GM12878 (cell line): ENCODE results near the gene KRT222. TPM values are rescaled to one million over a fixed set of nuclear protein-coding genes. Genes with fewer than 3 reads are reported as not detected.

Source experiments
- ATAC-seq: fragments of 200-7000 bp; cut with Tn5 transposase; 3 replicates; pipeline ENCODE4 v1.9.1; 2020; ENCODE audit warnings: mild to moderate bottlenecking, moderate library complexity
- BruUV-seq: library from RNA; stranded (reverse); fragments of 400-500 nt; replicated peaks from 2 replicates; lab custom pipeline; 2021; lab: Mats Ljungman, UMichigan
- CTCF ChIA-PET: fragments of 300-600 bp; sonication (Branson Sonifier 250); formaldehyde crosslinking; extraction: SDS; loops from one replicate; lab custom pipeline; 2021; ENCODE audit warnings: inconsistent platforms; lab: Yijun Ruan, JAX
- POLR2A ChIA-PET: fragments of 350-600 bp; formaldehyde crosslinking; extraction: SDS; loops from one replicate; lab custom pipeline; 2021; ENCODE audit warnings: inconsistent platforms; lab: Charles Lee
- RAD21 ChIA-PET: fragments of 300-600 bp; sonication (Branson Sonifier 250); formaldehyde crosslinking; loops from one replicate; lab custom pipeline; 2023; ENCODE audit warnings: antibody characterized with exemption; ENCODE audit not compliant: unreplicated experiment; lab: Charles Lee
- SMC1A ChIA-PET: fragments of 300-600 bp; sonication (Branson Sonifier 250); formaldehyde crosslinking; loops from one replicate; lab custom pipeline; 2023; ENCODE audit not compliant: unreplicated experiment, uncharacterized antibody; lab: Charles Lee
- DNase-seq: peaks from one replicate; pipeline ENCODE4 v3.0.0-alpha.2; 2011; ENCODE audit warnings: low read depth, low spot score
- FAIRE-seq: peaks from 3 replicates; lab custom pipeline; 2011; peaks lifted over from hg19 to GRCh38; lab: Jason Lieb, UNC
- H2AFZ ChIP-seq: 2 replicates; pipeline ENCODE4 v1.6.0; 2011; ENCODE audit warnings: low read depth, low read length, control low read depth; ENCODE audit not compliant: control insufficient read depth
- H3K27ac ChIP-seq: 2 replicates; pipeline ENCODE4 v1.5.1; 2011; ENCODE audit warnings: control low read depth; ENCODE audit not compliant: control insufficient read depth, insufficient read depth
- H3K27me3 ChIP-seq, 2 experiments: replicated peaks in 1 of 2; 2 replicates each; pipeline versions ENCODE4 v1.6.0 to v1.6.1; 2011; ENCODE audit warnings: low read length in 1 of 2; ENCODE audit not compliant: control insufficient read depth in 2 of 2, insufficient read depth in 2 of 2
- H3K36me3 ChIP-seq, 2 experiments: 2 replicates each; pipeline ENCODE4 v1.5.1; 2011; ENCODE audit warnings: low read length in 1 of 2; ENCODE audit not compliant: control insufficient read depth in 2 of 2, insufficient read depth in 2 of 2
- H3K4me1 ChIP-seq: 2 replicates; pipeline ENCODE4 v1.6.1; 2011; ENCODE audit warnings: mild to moderate bottlenecking, low read length, moderate library complexity, mixed read lengths; ENCODE audit not compliant: control insufficient read depth, insufficient read depth
- H3K4me2 ChIP-seq: 2 replicates; pipeline ENCODE4 v1.6.0; 2011; ENCODE audit warnings: control low read depth; ENCODE audit not compliant: control insufficient read depth, insufficient read depth
- H3K4me3 ChIP-seq: fragments of 200-600 bp; sonication (generic); 2 replicates; pipeline ENCODE4 v1.5.1; 2016
- H3K79me2 ChIP-seq: 2 replicates; pipeline ENCODE4 v1.6.0; 2011; ENCODE audit warnings: low read length; ENCODE audit not compliant: control insufficient read depth, insufficient read depth
- H3K9ac ChIP-seq: 2 replicates; pipeline ENCODE4 v1.8.0; 2011; ENCODE audit warnings: low read length, control low read depth, mixed read lengths; ENCODE audit not compliant: control insufficient read depth, insufficient read depth
- H3K9me3 ChIP-seq: replicated peaks from 3 replicates; pipeline ENCODE4 v1.5.1; 2011; ENCODE audit warnings: mild to moderate bottlenecking, low read length; ENCODE audit not compliant: control insufficient read depth, insufficient read depth
- H4K20me1 ChIP-seq: 2 replicates; pipeline ENCODE4 v1.6.0; 2011; ENCODE audit not compliant: control insufficient read depth, insufficient read depth
- ASH2L ChIP-seq: fragments of 300-600, 200-600 bp; sonication (generic); IDR thresholded peaks from 2 replicates; pipeline ENCODE4 v1.6.1; 2017; ENCODE audit warnings: low read depth, mild to moderate bottlenecking, borderline replicate concordance
- CUX1 ChIP-seq: IDR thresholded peaks from 2 replicates; pipeline ENCODE4 v1.6.1; 2012; ENCODE audit warnings: improper control_type of control experiment, low read depth, low read length; ENCODE audit not compliant: insufficient replicate concordance
- EP300 ChIP-seq, 2 experiments: fragments of 150-350 bp in 1 of 2; IDR thresholded peaks; 2 replicates each; pipeline ENCODE4 v1.6.1; 2011 to 2012; ENCODE audit warnings: low read depth in 2 of 2, low read length in 2 of 2, borderline replicate concordance in 1 of 2, improper control_type of control experiment in 1 of 2, inconsistent platforms in 1 of 2; ENCODE audit not compliant: control insufficient read depth in 1 of 2
- JUNB ChIP-seq: IDR thresholded peaks from 2 replicates; pipeline ENCODE4 v1.6.1; 2016; ENCODE audit warnings: antibody characterized with exemption, mild to moderate bottlenecking
- MAX ChIP-seq: IDR thresholded peaks from 2 replicates; pipeline ENCODE4 v1.6.1; 2012; ENCODE audit warnings: low read depth, low read length, improper control_type of control experiment
- SUPT20H ChIP-seq: IDR thresholded peaks from 2 replicates; pipeline ENCODE4 v1.6.1; 2011; ENCODE audit warnings: low read depth, mild to moderate bottlenecking, low read length, moderate library complexity, borderline replicate concordance; ENCODE audit not compliant: control insufficient read depth
- ZBTB40 ChIP-seq: fragments of 450-650 bp; IDR thresholded peaks from 2 replicates; pipeline ENCODE4 v1.6.1; 2016; ENCODE audit warnings: mild to moderate bottlenecking, moderate library complexity, borderline replicate concordance
- ZNF24 ChIP-seq: fragments of 450-650 bp; IDR thresholded peaks from 2 replicates; pipeline ENCODE4 v1.6.1; 2017; ENCODE audit warnings: antibody characterized with exemption, mild to moderate bottlenecking
- WGBS: methylation state at CpG from one replicate; pipeline ENCODE4 v1.1.6; 2016; ENCODE audit warnings: low lambda C conversion rate; ENCODE audit not compliant: insufficient replicate concordance, insufficient coverage; ENCODE audit errors: missing lambda C conversion rate; 5-methylcytosine and 5-hydroxymethylcytosine counted together
- in situ Hi-C: fragments of 300-500 bp; cut with MboI; formaldehyde crosslinking; loops from 9 replicates; pipeline ENCODE4 v1.14.3; 2018; ENCODE audit warnings: mixed read lengths
- intact Hi-C: fragments of 100-400 bp; cut with micrococcal nuclease; formaldehyde crosslinking; loops from one replicate; pipeline ENCODE4 v1.14.2; 2022; ENCODE audit not compliant: unreplicated experiment
- polyA plus RNA-seq, 11 experiments: library from polyadenylated mRNA; depleted of rRNA in 4 of 11; unstranded in 6 of 11; stranded (reverse) in 5 of 11; fragments of >200 nt; fragmentation: Nextera tagmentation in 4 of 11; fragmentation: Illumina TruSeq in 1 of 11; extraction: Ambion mirVana in 4 of 11; extraction: Trizol in 1 of 11; gene quantifications; 1 replicate in 1 of 11; 2 replicates in 10 of 11; pipeline versions ENCODE4 v1.2.1 to v1.2.3, GENCODE V29; 2011 to 2016; ENCODE audit warnings: inconsistent platforms in 2 of 11, missing spikeins in 2 of 11, low read depth in 1 of 11
- total RNA-seq, 4 experiments: library from RNA; depleted of rRNA in 3 of 4; stranded (reverse); fragments of >200 nt in 3 of 4; fragmentation: Illumina TruSeq in 1 of 4; extraction: Trizol in 1 of 4; gene quantifications; 2 replicates each; pipeline versions ENCODE4 v1.2.1 to v1.2.3, GENCODE V29; 2013 to 2021
- TF ChIP-seq, protein P1 (sequence below): IDR thresholded peaks from 2 replicates; pipeline ENCODE4 v1.6.1; 2011; ENCODE audit warnings: mild to moderate bottlenecking, low read depth, low read length, moderate library complexity; ENCODE audit not compliant: insufficient replicate concordance
- TF ChIP-seq, protein P2 (sequence below): fragments of 450-650 bp; IDR thresholded peaks from 2 replicates; pipeline ENCODE4 v1.6.1; 2016; ENCODE audit warnings: mild to moderate bottlenecking

Gene KRT222
- total and polyA plus RNA-seq, 10 of the 15 experiments (the other 5 are each of a cell fraction or from before 2014, with no cell fraction given) = 0.21 to 6.4 (median 0.54) TPM; not detected in 1

DNA sequence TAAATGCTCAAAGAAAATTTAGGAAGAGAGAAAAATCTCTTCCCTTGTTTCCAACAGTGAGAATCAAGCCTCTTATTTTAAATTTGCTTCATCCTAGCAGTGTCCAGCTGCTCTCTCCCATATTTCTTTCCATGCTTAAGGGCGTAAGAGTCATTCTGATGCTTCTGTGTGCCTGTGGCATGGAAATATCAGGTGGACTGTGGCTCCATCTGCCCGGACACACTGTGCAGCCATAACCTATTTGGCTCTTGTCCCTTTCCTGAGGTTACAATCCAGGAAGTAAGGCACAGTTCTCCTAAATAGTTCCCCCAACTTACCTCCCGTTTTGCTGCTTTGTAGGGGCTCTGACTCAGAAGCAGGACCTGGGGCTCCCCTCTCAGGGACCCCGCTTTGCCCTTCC is 6.3 kb upstream of the KRT222 start:
- Histone ChIP-seq H3K79me2 (no peaks in the 10 kb centered on the region), H3K36me3 (no peaks in the 10 kb centered on the region), H3K4me3 (no peak overlapping the region), H3K9me3 (no peaks in the 10 kb centered on the region), H2AFZ (no peak overlapping the region), H3K4me2 (no peak overlapping the region), H4K20me1 (no peaks in the 10 kb centered on the region), H3K4me1 (no peaks in the 10 kb centered on the region), H3K9ac (no peak overlapping the region), H3K27ac (no peak overlapping the region), H3K27me3 (peaks cover 0 to 10% of the 10 kb centered on the region in 2 experiments; a peak in 2 of 4 replicates)
- intact Hi-C loops = no loop called here
- FAIRE-seq = no peak
- in situ Hi-C loops = no loop called here
- ChIA-PET SMC1A (interaction anchor here (0.7 kb wide), 1 partner anchor 50 kb away, joined by 3 read pairs; no protein-coding TSS in a partner anchor), RAD21 (no interaction called here), CTCF (interaction anchor here (0.5 kb wide), 1 partner anchor 609 kb away, joined by 3 read pairs; no protein-coding TSS in a partner anchor), POLR2A (no interaction called here)
- no peak for ATAC-seq
- BruUV-seq = no TSS peak
- 31% methylated on average over 4 of the region's 4 CpGs for WGBS
- no peak for DNase-seq
- no peak for TF ChIP-seq MAX
- TF ChIP-seq ZBTB40 = no peak
- TF ChIP-seq, protein P1, sequence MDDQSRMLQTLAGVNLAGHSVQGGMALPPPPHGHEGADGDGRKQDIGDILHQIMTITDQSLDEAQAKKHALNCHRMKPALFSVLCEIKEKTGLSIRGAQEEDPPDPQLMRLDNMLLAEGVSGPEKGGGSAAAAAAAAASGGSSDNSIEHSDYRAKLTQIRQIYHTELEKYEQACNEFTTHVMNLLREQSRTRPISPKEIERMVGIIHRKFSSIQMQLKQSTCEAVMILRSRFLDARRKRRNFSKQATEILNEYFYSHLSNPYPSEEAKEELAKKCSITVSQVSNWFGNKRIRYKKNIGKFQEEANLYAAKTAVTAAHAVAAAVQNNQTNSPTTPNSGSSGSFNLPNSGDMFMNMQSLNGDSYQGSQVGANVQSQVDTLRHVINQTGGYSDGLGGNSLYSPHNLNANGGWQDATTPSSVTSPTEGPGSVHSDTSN = no peak
- no peak for TF ChIP-seq EP300 (IDR thresholded peaks at IDR 0.05; ENCODE audit: borderline replicate concordance in 1 of 2, control insufficient read depth in 1 of 2, low read depth in 2 of 2, low read length in 2 of 2)
- TF ChIP-seq ASH2L = no peak
- TF ChIP-seq JUNB = no peak
- no peak for TF ChIP-seq CUX1
- TF ChIP-seq, protein P2, sequence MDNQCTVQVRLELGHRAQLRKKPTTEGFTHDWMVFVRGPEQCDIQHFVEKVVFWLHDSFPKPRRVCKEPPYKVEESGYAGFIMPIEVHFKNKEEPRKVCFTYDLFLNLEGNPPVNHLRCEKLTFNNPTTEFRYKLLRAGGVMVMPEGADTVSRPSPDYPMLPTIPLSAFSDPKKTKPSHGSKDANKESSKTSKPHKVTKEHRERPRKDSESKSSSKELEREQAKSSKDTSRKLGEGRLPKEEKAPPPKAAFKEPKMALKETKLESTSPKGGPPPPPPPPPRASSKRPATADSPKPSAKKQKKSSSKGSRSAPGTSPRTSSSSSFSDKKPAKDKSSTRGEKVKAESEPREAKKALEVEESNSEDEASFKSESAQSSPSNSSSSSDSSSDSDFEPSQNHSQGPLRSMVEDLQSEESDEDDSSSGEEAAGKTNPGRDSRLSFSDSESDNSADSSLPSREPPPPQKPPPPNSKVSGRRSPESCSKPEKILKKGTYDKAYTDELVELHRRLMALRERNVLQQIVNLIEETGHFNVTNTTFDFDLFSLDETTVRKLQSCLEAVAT = no peak
- no peak for TF ChIP-seq SUPT20H
- TF ChIP-seq ZNF24 = no peak
